ENCODE measurements around the gene TACC2.

The TACC2 gene

DNA sequence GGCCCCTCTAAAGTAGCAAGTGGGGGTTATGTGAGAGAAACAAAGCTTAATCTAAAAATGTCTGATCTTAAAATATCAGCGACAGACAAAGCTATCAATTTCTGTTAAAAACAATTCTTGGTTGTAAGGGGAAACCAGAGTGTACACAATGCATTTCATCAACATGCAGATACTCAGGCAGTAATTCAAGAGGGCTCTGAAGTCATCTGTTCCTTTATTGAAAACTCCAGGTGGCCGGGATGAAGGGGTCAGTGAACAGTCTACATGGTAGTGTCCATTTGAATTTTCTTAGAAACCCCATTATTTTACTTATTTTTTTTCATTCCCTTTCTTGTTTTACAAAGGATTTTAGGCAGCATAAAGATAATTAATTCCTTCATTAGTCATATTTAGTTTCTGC lies 245.5 kb downstream of the TACC2 start:
- no peak for TF ChIP-seq CTCF (IDR thresholded peaks at IDR 0.05; ENCODE audit: control insufficient read depth, extremely low read depth, insufficient read depth)
- H3K4me3 ChIP-seq (ENCODE audit: low read depth, low read length): no peak overlapping the region
- DNase-seq (ENCODE audit: low read depth): no peak

- DNase-seq (ENCODE audit: low read depth): no peak
- no peak for TF ChIP-seq CTCF (IDR thresholded peaks at IDR 0.05; ENCODE audit: control insufficient read depth, extremely low read depth, insufficient read depth)
- no peak overlapping the region for H3K4me3 ChIP-seq (ENCODE audit: low read depth, low read length)
Observed at GRCh38 chr10:122236690-122237306, 247.8 kb downstream of the TACC2 start.

DNA sequence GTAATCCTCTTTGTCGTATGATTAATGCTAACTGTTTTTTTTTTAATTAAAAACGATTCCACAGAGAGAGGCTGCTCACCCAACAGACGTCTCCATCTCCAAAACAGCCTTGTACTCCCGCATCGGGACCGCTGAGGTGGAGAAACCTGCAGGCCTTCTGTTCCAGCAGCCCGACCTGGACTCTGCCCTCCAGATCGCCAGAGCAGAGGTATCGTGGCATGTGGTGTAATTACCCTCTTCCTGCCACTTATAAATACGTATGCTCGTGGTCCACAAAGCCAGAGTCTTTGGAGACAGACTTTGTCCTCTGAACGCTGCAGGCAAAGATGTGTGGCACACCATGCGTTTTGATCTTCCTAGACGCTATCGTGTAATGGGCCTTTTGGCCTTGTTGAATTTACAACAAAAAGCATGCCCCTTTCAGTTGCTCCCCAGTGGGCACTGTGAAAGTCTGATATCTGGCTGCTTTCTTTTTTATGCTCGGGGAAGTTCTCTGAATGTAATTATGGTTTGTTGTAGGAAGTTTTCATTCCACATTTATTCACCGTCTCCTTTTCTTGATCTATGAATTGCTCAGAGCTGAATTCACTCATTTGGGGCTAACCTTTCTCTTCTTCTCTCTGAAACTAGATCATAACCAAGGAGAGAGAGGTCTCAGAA lies 248.5 kb downstream of the TACC2 start:
- DNase-seq (ENCODE audit: low read depth): no peak
- no peak overlapping the region for H3K4me3 ChIP-seq (ENCODE audit: low read depth, low read length)

DNA sequence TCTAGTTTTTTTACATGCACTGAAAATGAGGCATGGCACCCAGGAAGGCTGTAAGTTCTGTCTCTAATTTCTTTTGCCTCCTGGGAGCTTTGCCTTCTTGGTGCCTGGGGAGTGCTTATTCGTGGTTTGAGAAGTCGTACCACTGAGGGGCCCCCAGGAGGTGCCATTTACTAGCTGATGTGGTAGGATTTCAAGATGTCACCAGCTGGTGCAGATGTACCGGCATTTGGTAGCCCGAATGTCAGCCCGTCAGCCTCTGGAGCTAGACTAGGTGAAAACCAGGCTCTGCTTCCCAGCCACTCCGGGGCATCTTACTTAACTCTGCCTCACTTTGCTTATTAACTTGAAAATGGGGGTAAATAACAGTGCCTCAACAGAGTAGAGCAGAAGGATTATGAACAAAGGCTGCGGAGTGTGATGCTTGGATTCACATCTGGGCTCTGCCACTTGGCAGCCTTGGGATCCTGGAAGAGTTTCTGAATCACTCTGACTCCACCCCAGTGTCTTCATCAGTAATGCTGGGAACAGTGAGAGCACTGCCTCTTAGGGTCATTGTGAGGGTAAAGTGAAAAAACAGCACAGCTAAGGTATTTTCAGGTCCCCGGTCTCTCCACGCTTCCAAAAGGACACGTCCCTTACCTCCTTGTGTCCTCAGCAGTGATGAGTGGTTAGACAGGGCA lies 250.8 kb downstream of the TACC2 start:
- H3K4me3 ChIP-seq (ENCODE audit: low read depth, low read length): no peak overlapping the region
- no peak for DNase-seq (ENCODE audit: low read depth)
- no peak for TF ChIP-seq CTCF (IDR thresholded peaks at IDR 0.05; ENCODE audit: control insufficient read depth, extremely low read depth, insufficient read depth)

More for the DNA sequence above, 248.5 kb downstream of the TACC2 start:
- no peak for TF ChIP-seq CTCF (IDR thresholded peaks at IDR 0.05; ENCODE audit: control insufficient read depth, extremely low read depth, insufficient read depth)

DNA sequence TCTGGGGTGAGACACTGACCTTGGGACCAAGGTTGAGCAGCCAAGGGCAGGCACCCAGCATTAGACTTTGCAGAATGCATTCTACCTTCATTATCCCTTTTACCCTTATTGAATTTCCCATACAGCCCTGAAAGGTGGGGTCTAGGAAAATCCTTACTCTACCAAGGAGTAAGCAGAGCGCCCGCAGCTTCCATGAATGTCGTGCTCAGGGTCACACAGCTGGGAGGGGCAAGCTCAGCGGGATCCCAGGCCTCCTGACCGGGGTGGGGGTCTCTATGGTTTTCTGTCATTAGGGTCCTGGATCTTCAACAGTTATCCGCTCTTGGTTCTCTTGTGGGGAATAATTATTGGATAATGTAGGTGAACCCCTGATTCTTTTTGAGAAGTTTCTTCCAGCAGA lies 251.4 kb downstream of the TACC2 start:
- TF ChIP-seq CTCF (IDR thresholded peaks at IDR 0.05; ENCODE audit: control insufficient read depth, extremely low read depth, insufficient read depth): no peak
- no peak for DNase-seq (ENCODE audit: low read depth)
- no peak overlapping the region for H3K4me3 ChIP-seq (ENCODE audit: low read depth, low read length)

DNA sequence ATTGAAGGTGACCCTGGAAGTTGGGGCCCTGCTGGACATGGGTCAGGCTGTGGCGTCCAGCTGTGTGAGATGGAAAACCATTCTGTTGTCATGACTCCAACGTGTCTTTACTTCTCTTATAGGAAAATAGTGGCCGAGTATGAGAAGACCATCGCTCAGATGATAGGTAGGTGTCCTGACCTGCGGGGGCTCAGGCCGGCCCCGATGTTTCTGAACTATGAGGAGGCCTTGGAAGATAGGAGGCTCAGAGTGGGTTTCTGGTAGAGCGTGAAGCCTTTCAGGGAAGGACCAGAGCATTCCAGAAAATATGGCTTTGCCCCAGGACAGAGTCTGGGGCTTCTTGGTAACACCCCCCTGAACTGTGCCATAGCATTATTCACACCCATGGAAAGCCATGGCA lies 252.9 kb downstream of the TACC2 start:
- no peak overlapping the region for H3K4me3 ChIP-seq (ENCODE audit: low read depth, low read length)
- no peak for DNase-seq (ENCODE audit: low read depth)
- no peak for TF ChIP-seq CTCF (IDR thresholded peaks at IDR 0.05; ENCODE audit: control insufficient read depth, extremely low read depth, insufficient read depth)

All from LNCaP clone FGC (cell line).